ENCODE measurements around the gene RYR2.

Gene RYR2

DNA sequence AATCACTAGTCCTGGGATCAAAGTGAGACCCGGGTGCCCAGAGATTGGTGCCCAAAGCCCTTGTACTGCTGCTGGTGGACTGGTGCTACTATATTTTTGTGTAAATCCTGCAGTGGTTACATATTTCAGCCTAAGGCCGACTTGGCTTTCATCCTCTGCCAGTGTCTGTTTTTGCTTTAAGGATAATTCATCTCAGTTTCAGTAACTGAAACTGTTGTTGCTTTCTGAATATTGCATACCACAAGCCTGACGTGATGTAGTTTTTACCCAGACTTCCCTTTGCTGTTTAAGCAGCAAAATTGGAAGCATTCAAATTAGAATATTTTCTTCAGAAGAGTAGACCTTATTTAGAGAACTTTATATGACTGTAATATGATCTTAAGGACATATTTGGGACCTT is 341.8 kb downstream of the RYR2 start:
- CTCF ChIA-PET = interaction anchor here (0.6 kb wide), 1 partner anchor 636 kb away, joined by 3 read pairs; no protein-coding TSS in a partner anchor
- no peak overlapping the region for H3K27ac ChIP-seq
- DNase-seq (ENCODE audit: low spot score) = no peak
- POLR2A ChIA-PET (ENCODE audit: low non-redundant PET) = no interaction called here
- TF ChIP-seq, protein P1, sequence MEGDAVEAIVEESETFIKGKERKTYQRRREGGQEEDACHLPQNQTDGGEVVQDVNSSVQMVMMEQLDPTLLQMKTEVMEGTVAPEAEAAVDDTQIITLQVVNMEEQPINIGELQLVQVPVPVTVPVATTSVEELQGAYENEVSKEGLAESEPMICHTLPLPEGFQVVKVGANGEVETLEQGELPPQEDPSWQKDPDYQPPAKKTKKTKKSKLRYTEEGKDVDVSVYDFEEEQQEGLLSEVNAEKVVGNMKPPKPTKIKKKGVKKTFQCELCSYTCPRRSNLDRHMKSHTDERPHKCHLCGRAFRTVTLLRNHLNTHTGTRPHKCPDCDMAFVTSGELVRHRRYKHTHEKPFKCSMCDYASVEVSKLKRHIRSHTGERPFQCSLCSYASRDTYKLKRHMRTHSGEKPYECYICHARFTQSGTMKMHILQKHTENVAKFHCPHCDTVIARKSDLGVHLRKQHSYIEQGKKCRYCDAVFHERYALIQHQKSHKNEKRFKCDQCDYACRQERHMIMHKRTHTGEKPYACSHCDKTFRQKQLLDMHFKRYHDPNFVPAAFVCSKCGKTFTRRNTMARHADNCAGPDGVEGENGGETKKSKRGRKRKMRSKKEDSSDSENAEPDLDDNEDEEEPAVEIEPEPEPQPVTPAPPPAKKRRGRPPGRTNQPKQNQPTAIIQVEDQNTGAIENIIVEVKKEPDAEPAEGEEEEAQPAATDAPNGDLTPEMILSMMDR (conservative IDR thresholded peaks at IDR 0.05; ENCODE audit: low read depth) = no peak

DNA sequence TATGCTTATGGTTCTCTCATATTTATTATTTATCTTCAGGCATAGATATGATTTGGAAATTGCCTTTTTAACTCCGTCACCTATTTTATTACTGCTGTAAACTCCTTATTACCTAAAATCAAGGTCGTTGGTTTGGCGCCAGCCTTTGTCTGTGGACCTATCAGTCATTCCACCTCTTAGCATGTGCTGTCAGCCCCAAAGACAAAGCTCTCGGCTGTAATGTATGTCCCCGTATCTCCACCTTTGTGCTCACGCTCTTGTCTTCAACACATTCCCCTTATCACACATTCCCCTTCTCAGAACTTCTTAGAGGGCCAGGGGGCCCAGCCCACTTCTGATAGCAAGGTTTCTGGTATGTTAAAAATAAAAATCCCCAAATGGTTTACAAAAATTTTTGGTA is 342.2 kb downstream of the RYR2 start:
- TF ChIP-seq, protein P1 (conservative IDR thresholded peaks at IDR 0.05; ENCODE audit: low read depth) = no peak
- ChIA-PET POLR2A (ENCODE audit: low non-redundant PET) (no interaction called here), CTCF (no interaction called here)
- H3K27ac ChIP-seq = no peak overlapping the region
- DNase-seq (ENCODE audit: low spot score) = no peak

DNA sequence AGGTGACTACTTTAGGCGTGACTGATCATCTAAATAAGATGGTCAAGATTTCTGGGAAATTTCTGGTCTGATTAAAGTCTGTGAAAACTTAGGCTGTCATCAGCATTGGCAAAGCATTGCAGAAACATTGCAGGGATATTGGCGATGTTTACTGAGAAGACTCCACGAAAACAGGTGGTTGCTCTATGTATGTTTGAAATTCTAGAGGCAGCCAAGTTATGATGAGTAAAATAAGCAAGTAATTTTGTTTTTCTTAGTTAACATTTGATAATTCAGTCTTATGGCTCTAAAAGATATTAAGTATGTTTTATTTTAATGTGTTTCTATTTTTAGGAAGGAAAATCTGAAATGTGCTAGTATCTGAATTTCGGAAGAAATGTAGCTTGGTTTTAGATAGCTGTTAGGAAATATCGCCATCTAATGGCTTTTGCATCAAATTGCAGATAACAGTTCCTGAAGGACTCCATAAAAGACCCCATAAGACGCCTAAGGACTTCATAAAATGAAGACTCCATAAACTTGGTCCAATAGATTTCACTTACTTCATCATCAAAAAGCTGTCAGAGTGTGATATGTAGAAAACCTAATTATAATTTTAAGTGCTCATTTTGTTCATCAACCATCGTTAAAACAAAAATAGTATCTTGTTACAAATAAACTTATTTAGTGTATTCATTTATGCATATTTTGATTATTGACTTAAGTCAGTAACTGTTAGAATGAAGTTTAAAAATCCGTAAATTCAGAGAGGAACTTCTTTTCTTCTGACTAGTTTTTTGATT is 344.6 kb downstream of the RYR2 start:
- TF ChIP-seq, protein P1 (conservative IDR thresholded peaks at IDR 0.05; ENCODE audit: low read depth) = peak; percentile 77
- DNase-seq (ENCODE audit: low spot score) = peak; percentile 15
- POLR2A ChIA-PET (ENCODE audit: low non-redundant PET) = no interaction called here
- CTCF ChIA-PET = interaction anchor here (0.6 to 1.3 kb wide), 11 partner anchors 55 to 1281 kb away, joined by 3 to 7 read pairs (median 3); no protein-coding TSS in a partner anchor
- H3K27ac ChIP-seq = no peak overlapping the region

DNA sequence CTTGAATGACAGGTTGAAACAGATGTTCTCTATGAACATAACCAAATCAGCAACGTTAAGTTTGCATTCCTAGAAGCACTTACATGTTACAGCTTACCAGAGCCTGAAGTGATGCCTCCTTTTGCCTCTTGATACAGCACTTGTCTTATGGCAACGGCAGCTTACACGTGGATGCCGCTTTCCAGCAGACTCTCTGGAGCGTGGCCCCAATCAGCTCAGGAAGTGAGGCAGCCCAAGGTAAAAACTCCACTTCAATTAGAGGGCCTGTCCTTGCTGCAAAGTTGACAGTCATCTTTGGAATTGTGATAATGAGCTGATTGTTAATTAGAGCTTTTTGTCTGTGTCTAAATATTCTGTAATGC is 345.1 kb downstream of the RYR2 start:
- DNase-seq (ENCODE audit: low spot score) = no peak
- TF ChIP-seq, protein P1 (conservative IDR thresholded peaks at IDR 0.05; ENCODE audit: low read depth) = no peak
- no peak overlapping the region for H3K27ac ChIP-seq
- ChIA-PET POLR2A (ENCODE audit: low non-redundant PET) (no interaction called here), CTCF (interaction anchor here (0.6 to 1.3 kb wide), 4 partner anchors 579 to 778 kb away, joined by 3 to 7 read pairs (median 4); no protein-coding TSS in a partner anchor)

DNA sequence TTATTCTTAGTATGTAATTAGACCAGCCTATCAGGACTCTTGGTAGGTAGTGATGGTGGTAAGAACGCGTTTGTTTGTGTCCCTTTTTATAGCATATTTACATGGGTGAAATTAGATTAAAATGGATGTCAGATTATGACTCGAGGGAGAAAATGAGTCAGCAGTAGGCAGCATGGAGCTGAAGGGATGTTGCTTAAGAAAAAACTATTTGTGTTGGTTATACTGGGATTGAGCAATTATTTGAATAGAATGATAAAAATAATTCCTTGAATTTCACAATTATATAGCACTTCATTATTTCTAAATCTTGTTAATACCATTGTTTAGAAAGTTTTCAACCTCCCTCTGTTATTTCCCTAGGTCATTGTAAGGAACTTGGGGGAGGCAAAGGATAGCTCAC is 348.8 kb downstream of the RYR2 start:
- H3K27ac ChIP-seq = no peak overlapping the region
- ChIA-PET CTCF (no interaction called here), POLR2A (ENCODE audit: low non-redundant PET) (no interaction called here)
- TF ChIP-seq, protein P1 (conservative IDR thresholded peaks at IDR 0.05; ENCODE audit: low read depth) = no peak
- no peak for DNase-seq (ENCODE audit: low spot score)

DNA sequence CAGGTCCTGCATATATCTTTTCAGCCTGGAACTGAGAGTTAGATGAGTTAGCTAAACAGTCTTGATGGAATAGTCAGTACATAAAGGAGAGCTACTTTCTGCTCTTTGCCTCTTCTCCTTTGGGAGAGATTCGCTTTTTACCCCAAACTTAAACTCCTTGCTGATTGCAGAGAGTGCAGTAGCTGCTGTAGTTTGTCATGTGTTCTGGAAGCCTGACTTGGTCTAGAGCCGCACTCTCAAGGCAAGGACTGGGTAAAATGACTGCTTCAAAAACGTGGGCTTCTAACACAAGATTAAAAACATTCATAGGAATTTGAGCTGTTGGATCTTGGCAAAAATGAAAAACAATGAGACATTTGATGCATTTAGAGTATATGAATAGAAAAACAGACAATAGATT is 351.6 kb downstream of the RYR2 start:
- CTCF ChIA-PET = no interaction called here
- TF ChIP-seq, protein P1 (conservative IDR thresholded peaks at IDR 0.05; ENCODE audit: low read depth) = no peak
- H3K27ac ChIP-seq = no peak overlapping the region
- no peak for DNase-seq (ENCODE audit: low spot score)
- POLR2A ChIA-PET (ENCODE audit: low non-redundant PET) = no interaction called here
